Kidney epithelial cell (primary cell): ENCODE measurements around the gene MEST. TPM values are rescaled to one million over a fixed set of nuclear protein-coding genes. Genes with fewer than 3 reads are reported as not detected.

Experiments
- DNase-seq: peaks from one replicate; pipeline ENCODE4 v3.0.0-alpha.2; 2010; ENCODE audit warnings: low read depth
- H3K27me3 ChIP-seq: 2 replicates; pipeline ENCODE4 v1.6.0; 2011; ENCODE audit warnings: low read length; ENCODE audit not compliant: control insufficient read depth, insufficient read depth
- H3K36me3 ChIP-seq: 2 replicates; pipeline ENCODE4 v1.5.1; 2011; ENCODE audit warnings: low read length; ENCODE audit not compliant: control insufficient read depth, insufficient read depth
- H3K4me3 ChIP-seq: 2 replicates; pipeline ENCODE4 v1.5.1; 2011; ENCODE audit warnings: low read depth, mild to moderate bottlenecking, control low read depth, low read length
- total RNA-seq: library from RNA; depleted of rRNA; stranded (reverse); fragments of >200 nt; gene quantifications from 2 replicates; pipeline ENCODE4 v1.2.3, GENCODE V29; 2015
- TF ChIP-seq, protein P1 (sequence below): IDR thresholded peaks from 2 replicates; pipeline ENCODE4 v1.5.1; 2011; ENCODE audit warnings: mild to moderate bottlenecking, moderate library complexity, low read length, control low read depth, inconsistent platforms; ENCODE audit not compliant: insufficient read depth, poor library complexity, severe bottlenecking

MEST gene
- total RNA-seq, 1 donor from 2014 or later = 15.2 TPM

DNA sequence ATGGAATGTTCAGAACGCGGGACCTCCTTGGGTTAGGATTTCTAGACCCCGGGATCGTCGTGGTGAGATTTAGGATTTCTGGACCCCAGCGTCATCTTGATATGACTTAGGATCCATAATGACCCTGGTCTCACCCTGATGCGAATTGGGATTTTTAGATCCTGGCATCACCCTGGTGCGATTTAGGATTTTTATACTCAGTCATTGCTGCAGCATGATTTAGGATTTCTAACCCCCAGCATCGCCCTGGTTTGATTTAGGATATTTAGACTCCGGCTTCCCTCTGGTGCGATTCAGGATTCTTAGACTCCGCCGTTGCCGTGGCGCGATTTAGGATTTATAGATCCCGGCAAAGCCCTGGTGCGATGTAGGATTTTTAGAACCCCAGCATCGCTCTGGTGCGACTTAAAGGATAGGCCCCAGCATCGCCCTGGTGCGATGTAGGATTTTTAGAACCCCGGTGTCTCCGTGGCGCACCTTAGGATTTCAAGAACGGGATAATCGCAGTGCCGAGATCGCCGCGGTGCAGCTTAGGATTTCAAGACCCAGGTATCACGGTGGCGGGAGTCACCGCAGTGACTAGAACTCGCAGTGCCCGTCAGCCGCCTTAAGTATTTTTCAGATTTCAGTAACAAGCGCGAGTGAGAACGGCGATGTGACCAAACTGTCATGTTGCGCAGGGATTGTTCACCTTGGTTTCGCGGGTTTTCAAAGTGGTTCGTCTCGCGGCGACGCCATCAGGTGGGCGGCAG lies 814 bp downstream of the MEST start:
- Histone ChIP-seq H3K36me3 (no peaks in the 10 kb centered on the region), H3K4me3 (peak overlapping the region; percentile 55), H3K27me3 (no peaks in the 10 kb centered on the region)
- TF ChIP-seq, protein P1, sequence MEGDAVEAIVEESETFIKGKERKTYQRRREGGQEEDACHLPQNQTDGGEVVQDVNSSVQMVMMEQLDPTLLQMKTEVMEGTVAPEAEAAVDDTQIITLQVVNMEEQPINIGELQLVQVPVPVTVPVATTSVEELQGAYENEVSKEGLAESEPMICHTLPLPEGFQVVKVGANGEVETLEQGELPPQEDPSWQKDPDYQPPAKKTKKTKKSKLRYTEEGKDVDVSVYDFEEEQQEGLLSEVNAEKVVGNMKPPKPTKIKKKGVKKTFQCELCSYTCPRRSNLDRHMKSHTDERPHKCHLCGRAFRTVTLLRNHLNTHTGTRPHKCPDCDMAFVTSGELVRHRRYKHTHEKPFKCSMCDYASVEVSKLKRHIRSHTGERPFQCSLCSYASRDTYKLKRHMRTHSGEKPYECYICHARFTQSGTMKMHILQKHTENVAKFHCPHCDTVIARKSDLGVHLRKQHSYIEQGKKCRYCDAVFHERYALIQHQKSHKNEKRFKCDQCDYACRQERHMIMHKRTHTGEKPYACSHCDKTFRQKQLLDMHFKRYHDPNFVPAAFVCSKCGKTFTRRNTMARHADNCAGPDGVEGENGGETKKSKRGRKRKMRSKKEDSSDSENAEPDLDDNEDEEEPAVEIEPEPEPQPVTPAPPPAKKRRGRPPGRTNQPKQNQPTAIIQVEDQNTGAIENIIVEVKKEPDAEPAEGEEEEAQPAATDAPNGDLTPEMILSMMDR = no peak
- DNase-seq = no peak

DNA sequence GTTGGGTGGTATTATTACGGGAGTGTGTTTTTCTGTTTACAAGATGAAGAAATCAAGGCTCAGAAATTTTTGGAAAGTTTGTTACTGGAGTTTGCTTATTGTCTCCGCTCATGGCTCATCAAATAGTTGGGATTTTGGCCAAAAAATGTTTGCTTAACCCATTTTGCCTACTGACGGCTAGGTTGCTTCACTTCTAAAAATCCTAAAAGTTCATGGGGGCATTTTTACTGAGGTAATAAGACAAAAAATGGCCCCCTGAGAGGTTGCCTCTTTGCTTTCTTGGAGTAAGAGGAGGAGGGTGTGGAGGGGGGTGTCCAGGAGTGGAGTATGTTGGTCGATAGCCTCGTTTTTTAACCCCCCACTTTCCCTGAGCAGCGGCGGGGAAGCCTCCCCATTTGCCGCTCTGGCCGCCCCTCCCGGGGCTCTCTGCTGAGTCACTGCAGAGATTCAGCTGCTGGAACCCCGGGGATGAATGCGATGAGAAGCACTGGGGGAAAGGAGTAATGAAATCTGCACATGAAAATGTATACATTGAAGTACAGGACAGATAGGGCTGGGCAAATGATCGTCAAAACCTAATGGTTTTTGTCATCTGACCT lies 1.5 kb downstream of the MEST start:
- peak overlapping the region; percentile 55 for H3K4me3 ChIP-seq
- no peaks in the 10 kb centered on the region for H3K27me3 ChIP-seq
- DNase-seq = no peak
- H3K36me3 ChIP-seq = no peaks in the 10 kb centered on the region
- TF ChIP-seq, protein P1 = no peak

- no peaks in the 10 kb centered on the region for H3K27me3 ChIP-seq
- no peak overlapping the region for H3K4me3 ChIP-seq
- H3K36me3 ChIP-seq = no peaks in the 10 kb centered on the region
- DNase-seq = no peak
- TF ChIP-seq, protein P1 = no peak
These were observed 2.6 kb downstream of the MEST start for GRCh38 chr7:130494431-130494858.

DNA sequence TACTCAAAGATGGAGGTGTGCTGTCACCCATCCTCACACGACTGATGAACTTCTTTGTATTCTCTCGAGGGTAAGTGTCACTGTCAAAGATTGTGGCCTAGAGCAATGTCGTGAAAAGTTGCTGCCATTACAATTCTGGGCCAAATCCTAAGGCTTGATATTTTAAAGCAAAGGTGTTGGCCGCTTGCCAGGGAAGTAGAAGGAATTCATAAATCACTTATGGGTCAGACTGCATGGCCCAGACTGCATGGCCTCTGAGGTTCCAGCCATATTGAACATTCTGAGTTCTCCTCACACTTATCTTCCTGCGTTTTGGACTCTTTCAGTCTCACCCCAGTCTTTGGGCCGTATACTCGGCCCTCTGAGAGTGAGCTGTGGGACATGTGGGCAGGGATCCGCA lies 8.6 kb downstream of the MEST start:
- Histone ChIP-seq H3K27me3 (no peaks in the 10 kb centered on the region), H3K36me3 (no peaks in the 10 kb centered on the region), H3K4me3 (no peak overlapping the region)
- DNase-seq = no peak
- TF ChIP-seq, protein P1 = no peak

DNA sequence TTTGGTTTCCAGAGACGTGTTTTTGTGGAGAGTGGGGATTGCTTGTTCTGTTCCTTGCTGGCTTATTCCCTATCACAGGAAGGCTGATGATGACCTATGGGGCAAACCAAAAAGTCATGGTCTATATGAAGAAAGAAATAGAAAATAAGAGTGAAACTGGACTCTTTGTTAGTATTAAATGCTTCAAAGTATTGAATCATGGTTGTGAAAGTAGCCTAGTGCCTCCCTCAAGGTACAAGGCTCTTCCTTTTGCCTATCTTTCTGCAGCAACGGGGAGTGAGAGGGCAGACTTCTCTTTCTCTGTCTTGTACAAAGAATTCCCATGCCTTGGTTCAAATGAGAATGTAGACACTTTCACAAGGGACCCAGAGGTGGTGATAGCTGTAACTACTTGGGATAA lies 9.0 kb downstream of the MEST start:
- DNase-seq = no peak
- Histone ChIP-seq H3K27me3 (no peaks in the 10 kb centered on the region), H3K36me3 (no peaks in the 10 kb centered on the region), H3K4me3 (no peak overlapping the region)
- TF ChIP-seq, protein P1 = no peak
